Stomach (tissue), 9 donors: ENCODE measurements around the gene PTGFRN. TPM values are rescaled to one million over a fixed set of nuclear protein-coding genes. Genes with fewer than 3 reads are reported as not detected.

Experiments
- DNase-seq, 2 donors: peaks; one replicate each; pipeline versions ENCODE4 v3.0.0 to v3.0.0-alpha.2; 2013 to 2019
- H3K27ac ChIP-seq, 5 donors: fragments of 200-600 bp in 4 of 5; sonication (generic) in 4 of 5; one replicate each; pipeline ENCODE4 v1.5.1; 2013 to 2019; ENCODE audit warnings: mild to moderate bottlenecking in 1 of 5, moderate library complexity in 1 of 5
- H3K27me3 ChIP-seq, 3 donors: fragments of 200-600 bp; sonication (generic); one replicate each; pipeline ENCODE4 v1.5.1; 2017 to 2019; ENCODE audit warnings: mixed run types in 1 of 3
- H3K36me3 ChIP-seq, 4 donors: fragments of 200-600 bp; sonication (generic); 1 replicate in 3 of 4; 2 replicates in 1 of 4; pipeline ENCODE4 v1.5.1; 2016 to 2019
- H3K4me1 ChIP-seq, 4 donors: fragments of 200-600 bp; sonication (generic); one replicate each; pipeline ENCODE4 v1.5.1; 2016 to 2019
- H3K4me3 ChIP-seq, 4 donors: fragments of 200-600 bp; sonication (generic) in 3 of 4; one replicate each; pipeline ENCODE4 v1.5.1; 2016 to 2019; ENCODE audit warnings: mild to moderate bottlenecking in 1 of 4
- H3K9me3 ChIP-seq, 4 donors: fragments of 200-600 bp; sonication (generic); one replicate each; pipeline ENCODE4 v1.5.1; 2016 to 2019
- EP300 ChIP-seq: sonication (generic); formaldehyde crosslinking; IDR thresholded peaks from one replicate; pipeline ENCODE4 v1.6.1; 2017; ENCODE audit warnings: antibody characterized with exemption
- POLR2A ChIP-seq, 4 donors: fragments of 450-650 bp; IDR thresholded peaks; one replicate each; pipeline ENCODE4 v1.6.1; 2016; ENCODE audit warnings: antibody characterized with exemption in 4 of 4, control low read depth in 2 of 4, mild to moderate bottlenecking in 1 of 4, moderate library complexity in 1 of 4
- POLR2AphosphoS5 ChIP-seq, 3 donors: sonication (generic); formaldehyde crosslinking; IDR thresholded peaks; one replicate each; pipeline ENCODE4 v1.6.1; 2016; ENCODE audit warnings: antibody characterized with exemption in 3 of 3
- WGBS, 5 donors: extraction: QIAGEN DNeasy Blood & Tissue Kit in 3 of 5; methylation state at CpG; one replicate each; pipeline versions ENCODE4 v1.1.5 to v1.1.7; 2013 to 2018; 5-methylcytosine and 5-hydroxymethylcytosine counted together
- intact Hi-C: fragments of 100-400 bp; cut with DNase I; formaldehyde crosslinking; loops from one replicate; pipeline ENCODE4 v1.15.1; 2023; ENCODE audit warnings: low total_unique reads
- polyA plus RNA-seq, 3 donors: library from polyadenylated mRNA; stranded (reverse); fragments of 200-250 nt; gene quantifications; one replicate each; pipeline ENCODE4 v1.2.3, GENCODE V29; 2013
- total RNA-seq, 5 donors: library from RNA; depleted of rRNA; stranded (reverse); fragments of >200 nt; gene quantifications; one replicate each; pipeline versions ENCODE4 v1.1.0 to v1.2.3, GENCODE V29; 2014 to 2016
- TF ChIP-seq, protein P1 (sequence below), 7 experiments: fragments of 450-650 bp in 4 of 7; fragments of 200-600 bp in 3 of 7; sonication (generic) in 3 of 7; IDR thresholded peaks; one replicate each; pipeline ENCODE4 v1.5.1; 2016 to 2019; ENCODE audit warnings: antibody characterized with exemption in 7 of 7, control low read depth in 2 of 7, mild to moderate bottlenecking in 1 of 7
- donor health status: healthy with polysubstance abuse.
- donor health status: Bipolar disorder and iron deficiency.
- donor health status: healthy.

Gene PTGFRN
- total and polyA plus RNA-seq, 8 donors = 3.8 to 66.6 (median 44.0) TPM

DNA sequence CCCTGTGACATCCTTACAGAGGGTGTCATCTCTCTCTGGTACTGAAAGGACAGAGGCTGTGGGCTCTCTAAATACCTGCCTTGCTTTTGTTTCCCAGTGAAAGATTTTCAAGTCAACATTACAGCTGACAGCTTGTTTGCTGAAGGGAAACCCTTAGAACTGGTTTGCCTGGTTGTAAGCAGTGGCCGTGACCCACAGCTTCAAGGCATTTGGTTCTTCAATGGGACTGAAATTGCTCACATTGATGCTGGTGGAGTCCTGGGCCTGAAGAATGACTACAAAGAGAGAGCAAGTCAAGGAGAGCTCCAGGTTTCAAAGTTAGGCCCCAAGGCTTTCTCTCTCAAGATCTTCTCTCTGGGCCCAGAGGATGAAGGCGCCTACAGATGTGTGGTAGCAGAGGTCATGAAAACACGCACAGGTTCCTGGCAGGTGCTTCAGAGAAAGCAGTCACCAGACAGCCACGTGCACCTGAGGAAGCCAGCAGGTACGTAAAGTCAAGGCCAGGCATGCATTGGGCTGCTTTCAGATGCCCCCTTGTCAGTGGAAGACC lies 103.7 kb downstream of the PTGFRN start:
- Histone ChIP-seq H3K9me3 (no peaks in the 10 kb centered on the region), H3K36me3 (no peaks in the 10 kb centered on the region), H3K4me1 (peaks cover 0 to 5% (median 0%) of the 10 kb centered on the region in 4 donors), H3K27me3 (no peaks in the 10 kb centered on the region), H3K4me3 (no peak overlapping the region), H3K27ac (no peak overlapping the region)
- intact Hi-C loops = no loop called here
- TF ChIP-seq POLR2A (IDR thresholded peaks at IDR 0.05) (no peak), EP300 (no peak), POLR2AphosphoS5 (IDR thresholded peaks at IDR 0.05) (no peak)
- TF ChIP-seq, protein P1, sequence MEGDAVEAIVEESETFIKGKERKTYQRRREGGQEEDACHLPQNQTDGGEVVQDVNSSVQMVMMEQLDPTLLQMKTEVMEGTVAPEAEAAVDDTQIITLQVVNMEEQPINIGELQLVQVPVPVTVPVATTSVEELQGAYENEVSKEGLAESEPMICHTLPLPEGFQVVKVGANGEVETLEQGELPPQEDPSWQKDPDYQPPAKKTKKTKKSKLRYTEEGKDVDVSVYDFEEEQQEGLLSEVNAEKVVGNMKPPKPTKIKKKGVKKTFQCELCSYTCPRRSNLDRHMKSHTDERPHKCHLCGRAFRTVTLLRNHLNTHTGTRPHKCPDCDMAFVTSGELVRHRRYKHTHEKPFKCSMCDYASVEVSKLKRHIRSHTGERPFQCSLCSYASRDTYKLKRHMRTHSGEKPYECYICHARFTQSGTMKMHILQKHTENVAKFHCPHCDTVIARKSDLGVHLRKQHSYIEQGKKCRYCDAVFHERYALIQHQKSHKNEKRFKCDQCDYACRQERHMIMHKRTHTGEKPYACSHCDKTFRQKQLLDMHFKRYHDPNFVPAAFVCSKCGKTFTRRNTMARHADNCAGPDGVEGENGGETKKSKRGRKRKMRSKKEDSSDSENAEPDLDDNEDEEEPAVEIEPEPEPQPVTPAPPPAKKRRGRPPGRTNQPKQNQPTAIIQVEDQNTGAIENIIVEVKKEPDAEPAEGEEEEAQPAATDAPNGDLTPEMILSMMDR (IDR thresholded peaks at IDR 0.05) = no peak
- peak; percentile 37 to 88 for DNase-seq
- WGBS, 5 donors = 47 to 71% (median 63%) methylated on average over 5 of the region's 5 CpGs

DNA sequence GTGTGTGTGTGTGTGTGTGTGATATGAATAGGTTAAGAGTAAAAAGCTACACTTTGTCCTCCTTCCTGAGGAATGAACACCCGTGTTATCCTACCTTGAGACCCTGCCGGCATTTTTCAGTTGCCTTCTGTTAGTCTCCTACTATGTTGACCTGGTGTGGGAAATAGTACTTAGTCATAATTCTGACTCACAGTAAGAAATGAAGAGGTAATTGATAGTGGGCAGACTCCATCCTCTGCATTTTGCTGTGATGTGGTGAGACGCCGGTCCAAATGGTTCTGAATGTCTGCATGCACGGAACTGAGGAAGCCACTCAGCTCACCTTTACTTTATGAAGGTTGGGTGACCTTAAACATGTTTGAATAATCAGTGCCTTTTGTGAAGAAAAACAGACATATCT lies 104.5 kb downstream of the PTGFRN start:
- Histone ChIP-seq H3K9me3 (no peaks in the 10 kb centered on the region), H3K27ac (no peak overlapping the region), H3K4me3 (no peak overlapping the region), H3K27me3 (no peaks in the 10 kb centered on the region), H3K4me1 (peaks cover 0 to 5% (median 0%) of the 10 kb centered on the region in 4 donors), H3K36me3 (no peaks in the 10 kb centered on the region)
- WGBS, 5 donors = 85 to 92% (median 89%) methylated on average over 5 of the region's 5 CpGs
- no peak for DNase-seq
- TF ChIP-seq POLR2AphosphoS5 (IDR thresholded peaks at IDR 0.05) = no peak
- intact Hi-C loops = no loop called here

DNA sequence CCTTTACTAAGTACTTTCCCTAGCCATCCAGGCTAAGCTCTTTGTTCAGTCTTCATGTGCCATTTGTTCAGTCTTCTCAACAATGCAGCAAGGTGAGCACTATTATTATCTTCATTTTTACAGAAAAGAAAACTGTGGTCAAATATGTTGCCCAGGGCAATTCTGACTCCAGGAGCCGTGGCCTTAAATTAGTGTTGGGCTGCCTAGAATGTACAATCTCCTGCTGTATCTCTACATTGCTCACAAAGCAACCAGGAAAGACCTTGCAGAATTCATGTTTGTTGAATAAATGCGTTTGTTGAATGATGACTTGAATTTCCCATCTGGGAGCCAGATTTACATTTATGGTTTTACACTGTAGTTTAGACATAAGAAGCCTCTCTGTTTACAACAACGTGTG lies 106.0 kb downstream of the PTGFRN start:
- intact Hi-C loops = no loop called here
- no peaks in the 10 kb centered on the region for H3K9me3 ChIP-seq
- H3K4me3 ChIP-seq = no peak overlapping the region
- H3K36me3 ChIP-seq = no peaks in the 10 kb centered on the region
- H3K27ac ChIP-seq = no peak overlapping the region
- H3K4me1 ChIP-seq = no peaks in the 10 kb centered on the region
- WGBS, 5 donors = 78 to 88% (median 81%) methylated on average over 3 of the region's 3 CpGs
- H3K27me3 ChIP-seq = no peaks in the 10 kb centered on the region
- TF ChIP-seq, protein P1 (IDR thresholded peaks at IDR 0.05) = no peak
- no peak for TF ChIP-seq EP300
- no peak for TF ChIP-seq POLR2AphosphoS5 (IDR thresholded peaks at IDR 0.05)
- no peak for TF ChIP-seq POLR2A (IDR thresholded peaks at IDR 0.05)
- no peak for DNase-seq

DNA sequence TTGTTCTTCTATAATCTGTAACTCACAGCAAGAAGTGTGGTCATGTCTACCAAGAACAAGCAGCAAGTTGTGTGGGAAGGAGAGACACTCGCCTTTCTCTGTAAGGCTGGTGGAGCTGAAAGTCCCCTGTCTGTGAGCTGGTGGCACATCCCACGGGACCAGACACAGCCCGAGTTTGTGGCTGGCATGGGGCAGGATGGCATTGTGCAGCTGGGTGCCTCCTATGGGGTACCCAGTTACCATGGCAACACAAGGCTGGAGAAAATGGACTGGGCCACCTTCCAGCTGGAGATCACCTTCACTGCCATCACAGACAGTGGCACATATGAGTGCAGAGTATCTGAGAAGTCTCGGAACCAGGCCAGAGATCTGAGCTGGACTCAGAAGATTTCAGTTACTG lies 107.3 kb downstream of the PTGFRN start:
- H3K9me3 ChIP-seq = no peaks in the 10 kb centered on the region
- DNase-seq = no peak
- H3K27me3 ChIP-seq = no peaks in the 10 kb centered on the region
- 69 to 91% (median 89%) methylated on average over 4 of the region's 4 CpGs for WGBS, 5 donors
- H3K4me3 ChIP-seq = no peak overlapping the region
- H3K27ac ChIP-seq = no peak overlapping the region
- TF ChIP-seq EP300 (no peak), POLR2AphosphoS5 (IDR thresholded peaks at IDR 0.05) (no peak), POLR2A (IDR thresholded peaks at IDR 0.05) (no peak)
- TF ChIP-seq, protein P1 (IDR thresholded peaks at IDR 0.05) = no peak
- intact Hi-C loops = no loop called here
- no peaks in the 10 kb centered on the region for H3K4me1 ChIP-seq
- H3K36me3 ChIP-seq = no peaks in the 10 kb centered on the region

DNA sequence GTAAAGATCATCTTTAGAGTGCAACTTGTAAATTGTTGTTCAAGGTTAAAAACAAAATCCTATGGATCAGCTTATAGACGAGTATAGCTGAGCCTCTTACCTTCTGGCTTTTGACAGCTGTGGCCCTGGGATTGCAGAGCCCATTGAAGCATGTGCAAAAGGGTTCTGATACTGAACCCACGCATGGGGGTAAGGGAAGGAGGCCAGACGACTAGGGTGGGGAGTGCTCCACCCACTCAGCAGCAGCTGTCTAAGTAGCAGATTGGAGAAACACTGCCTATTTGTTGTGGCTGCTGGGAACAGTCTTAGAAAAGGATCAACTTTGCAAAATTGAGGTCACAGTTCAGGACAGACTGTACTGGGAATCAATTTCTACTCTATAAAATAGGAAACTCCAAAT lies 107.9 kb downstream of the PTGFRN start:
- intact Hi-C loops = no loop called here
- Histone ChIP-seq H3K36me3 (no peaks in the 10 kb centered on the region), H3K9me3 (no peaks in the 10 kb centered on the region), H3K27ac (no peak overlapping the region), H3K4me3 (no peak overlapping the region), H3K27me3 (no peaks in the 10 kb centered on the region), H3K4me1 (no peaks in the 10 kb centered on the region)
- TF ChIP-seq, protein P1 (IDR thresholded peaks at IDR 0.05) = no peak
- TF ChIP-seq EP300 (no peak), POLR2AphosphoS5 (IDR thresholded peaks at IDR 0.05) (no peak), POLR2A (IDR thresholded peaks at IDR 0.05) (no peak)
- DNase-seq = no peak
- WGBS, 5 donors = 38 to 51% (median 48%) methylated on average over 3 of the region's 3 CpGs
